A549 (cell line): ENCODE measurements around the gene PTPRN2. TPM values are rescaled to one million over a fixed set of nuclear protein-coding genes. Genes with fewer than 3 reads are reported as not detected.

Experiments
- ATAC-seq, 2 experiments: fragments of 200-7000 bp in 1 of 2; fragments of >200 bp in 1 of 2; cut with Nextera tagmentation in 1 of 2; cut with Tn5 transposase in 1 of 2; 3 replicates each; pipeline versions ENCODE4 v1.8.0 to v1.9.1; 2018 to 2020; ENCODE audit warnings: mild to moderate bottlenecking in 1 of 2, moderate library complexity in 1 of 2
- CTCF ChIA-PET: fragments of 300-600 bp; sonication (Branson Sonifier 250); formaldehyde crosslinking; extraction: SDS; loops from one replicate; lab custom pipeline; 2021; ENCODE audit warnings: antibody characterized with exemption, inconsistent platforms; lab: Yijun Ruan, JAX
- POLR2A ChIA-PET: fragments of 350-600 bp; formaldehyde crosslinking; extraction: SDS; loops from one replicate; lab custom pipeline; 2021; ENCODE audit warnings: antibody characterized with exemption, inconsistent platforms; lab: Yijun Ruan, JAX
- DNase-seq, 2 experiments: peaks; one replicate each; pipeline versions ENCODE4 v3.0.0 to v3.0.0-alpha.2; 2011 to 2016; ENCODE audit warnings: low read depth in 1 of 2, low spot score in 1 of 2
- FAIRE-seq: peaks from 2 replicates; lab custom pipeline; 2011; peaks lifted over from hg19 to GRCh38; lab: Jason Lieb, UNC
- H3K27ac ChIP-seq, 2 experiments: fragments of >200 bp; sonication (Bioruptor Twin); formaldehyde crosslinking; 3 replicates each; pipeline ENCODE4 v1.5.1; 2016 to 2017
- H3K4me1 ChIP-seq: fragments of >200 bp; sonication (Bioruptor Twin); formaldehyde crosslinking; 3 replicates; pipeline ENCODE4 v1.6.1; 2016
- H3K4me2 ChIP-seq: fragments of >200 bp; sonication (Bioruptor Twin); formaldehyde crosslinking; 3 replicates; pipeline ENCODE4 v1.6.1; 2016
- H3K4me3 ChIP-seq: fragments of >200 bp; sonication (Bioruptor Twin); formaldehyde crosslinking; 3 replicates; pipeline ENCODE4 v1.5.1; 2016
- H3K9me3 ChIP-seq: fragments of >200 bp; sonication (Bioruptor Twin); formaldehyde crosslinking; 3 replicates; pipeline ENCODE4 v1.6.1; 2016
- ATOH8 ChIP-seq: fragments of 250-450 bp; sonication (Bioruptor Pico); IDR thresholded peaks from 2 replicates; pipeline ENCODE4 v1.5.0; 2020; ENCODE audit warnings: low read depth, mild to moderate bottlenecking, moderate library complexity
- BHLHE40 ChIP-seq: IDR thresholded peaks from 2 replicates; pipeline ENCODE4 v1.6.1; 2012; ENCODE audit warnings: low read depth, low read length, inconsistent platforms
- CBX8 ChIP-seq: fragments of 200-600 bp; sonication (generic); IDR thresholded peaks from 2 replicates; pipeline ENCODE4 v1.6.1; 2016
- CHD2 ChIP-seq: fragments of 150-350 bp; IDR thresholded peaks from 2 replicates; pipeline ENCODE4 v1.6.1; 2014; ENCODE audit warnings: low read length; ENCODE audit not compliant: partially characterized antibody
- CHD4 ChIP-seq: fragments of 200-600 bp; sonication (generic); IDR thresholded peaks from 2 replicates; pipeline ENCODE4 v1.6.1; 2016; ENCODE audit warnings: antibody characterized with exemption, mild to moderate bottlenecking, borderline replicate concordance
- EHMT2 ChIP-seq: fragments of 200-600 bp; sonication (generic); IDR thresholded peaks from 2 replicates; pipeline ENCODE4 v1.6.1; 2016; ENCODE audit warnings: antibody characterized with exemption, low read depth, mild to moderate bottlenecking, moderate library complexity
- EP300 ChIP-seq, 2 experiments: fragments of >200 bp; sonication (Bioruptor Twin); formaldehyde crosslinking; IDR thresholded peaks; 2 replicates in 1 of 2; 3 replicates in 1 of 2; pipeline ENCODE4 v1.6.1; 2016 to 2017
- HES2 ChIP-seq: fragments of >200 bp; sonication (Bioruptor Twin); formaldehyde crosslinking; IDR thresholded peaks from 2 replicates; pipeline ENCODE4 v1.6.1; 2016
- HEYL ChIP-seq: fragments of 250-450 bp; sonication (Bioruptor Pico); IDR thresholded peaks from 2 replicates; pipeline ENCODE4 v1.8.0; 2021; ENCODE audit warnings: mild to moderate bottlenecking, moderate library complexity
- JUNB ChIP-seq: fragments of >200 bp; sonication (Bioruptor Twin); formaldehyde crosslinking; IDR thresholded peaks from 2 replicates; pipeline ENCODE4 v1.6.1; 2016
- KDM5A ChIP-seq: fragments of 200-600 bp; sonication (generic); IDR thresholded peaks from 2 replicates; pipeline ENCODE4 v1.6.1; 2016; ENCODE audit warnings: antibody characterized with exemption, mild to moderate bottlenecking
- NFE2L2 ChIP-seq: fragments of 150-350 bp; conservative IDR thresholded peaks from 2 replicates; pipeline ENCODE4 v1.6.1; 2014; ENCODE audit warnings: low read length
- NPAS2 ChIP-seq: fragments of 250-450 bp; sonication (Bioruptor Pico); IDR thresholded peaks from 2 replicates; pipeline ENCODE4 v1.8.0; 2022; ENCODE audit warnings: mild to moderate bottlenecking, moderate library complexity, borderline replicate concordance
- PBX3 ChIP-seq: IDR thresholded peaks from 2 replicates; pipeline ENCODE4 v1.6.1; 2012
- PHF8 ChIP-seq: fragments of 200-600 bp; sonication (generic); IDR thresholded peaks from 2 replicates; pipeline ENCODE4 v1.6.1; 2016; ENCODE audit warnings: low read depth, mild to moderate bottlenecking, antibody characterized with exemption, moderate library complexity, borderline replicate concordance
- POLR2A ChIP-seq: IDR thresholded peaks from 2 replicates; pipeline ENCODE4 v1.6.1; 2012; ENCODE audit warnings: mild to moderate bottlenecking, low read length
- POLR2AphosphoS2 ChIP-seq: conservative IDR thresholded peaks from 2 replicates; pipeline ENCODE4 v1.6.1; 2012; ENCODE audit warnings: low read length, improper control_type of control experiment, inconsistent platforms
- RFX5 ChIP-seq: fragments of 450-650 bp; IDR thresholded peaks from 2 replicates; pipeline ENCODE4 v1.7.1; 2014; ENCODE audit warnings: antibody characterized with exemption, mild to moderate bottlenecking, moderate library complexity
- WGBS: methylation state at CpG from one replicate; pipeline ENCODE4 v1.1.6; 2017; ENCODE audit errors: missing lambda C conversion rate; 5-methylcytosine and 5-hydroxymethylcytosine counted together
- polyA plus RNA-seq, 4 experiments: library from polyadenylated mRNA; depleted of rRNA in 3 of 4; stranded (reverse); fragments of >200 nt; fragmentation: RNase III in 1 of 4; extraction: RNeasy Plus Mini Kit Qiagen cat#74134 plus additional on column Dnase treatment in 1 of 4; gene quantifications; 2 replicates in 3 of 4; 3 replicates in 1 of 4; pipeline ENCODE4 v1.2.3, GENCODE V29; 2011 to 2017
- TF ChIP-seq, protein P1 (sequence below): fragments of 250-450 bp; sonication (Bioruptor Pico); IDR thresholded peaks from 2 replicates; pipeline ENCODE4 v1.5.0; 2021; ENCODE audit warnings: mild to moderate bottlenecking, moderate library complexity, borderline replicate concordance
- TF ChIP-seq, protein P2 (sequence below): IDR thresholded peaks from 2 replicates; pipeline ENCODE4 v1.6.1; 2012
- TF ChIP-seq, protein P3 (sequence below): IDR thresholded peaks from 2 replicates; pipeline ENCODE4 v1.6.1; 2012; ENCODE audit warnings: low read depth, borderline replicate concordance
- TF ChIP-seq, protein P4 (sequence below): fragments of 450-650 bp; IDR thresholded peaks from 2 replicates; pipeline ENCODE4 v1.6.1; 2014; ENCODE audit warnings: antibody characterized with exemption
- TF ChIP-seq, protein P5 (sequence below): fragments of >200 bp; sonication (Bioruptor Twin); formaldehyde crosslinking; IDR thresholded peaks from 3 replicates; pipeline ENCODE4 v1.5.1; 2016

The PTPRN2 gene
- polyA plus RNA-seq, 2 of the 4 experiments (the other 2 are of a cell fraction): 0.41 to 1.2 TPM

DNA sequence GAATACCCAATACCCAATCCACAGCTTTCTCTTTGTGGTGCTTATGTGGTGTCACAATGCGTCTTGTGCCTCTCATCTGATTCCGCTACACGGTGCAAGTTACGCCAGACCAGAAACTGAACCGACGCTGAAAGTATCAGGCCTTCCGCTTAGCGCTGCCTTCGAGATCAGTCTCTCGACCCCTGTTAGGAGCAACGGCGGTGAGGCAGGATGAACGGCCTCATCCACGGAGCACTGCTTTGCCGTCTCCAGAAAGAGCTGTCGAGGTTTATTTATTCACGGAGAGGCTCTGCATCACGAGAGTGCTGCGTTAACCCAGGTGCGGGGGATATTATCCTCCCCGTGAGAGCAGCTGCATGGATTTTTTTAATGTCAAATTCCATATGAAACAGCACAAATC is 786.5 kb downstream of the PTPRN2 start:
- Histone ChIP-seq H3K9me3 (no peaks in the 10 kb centered on the region), H3K27ac (no peak overlapping the region), H3K4me1 (no peaks in the 10 kb centered on the region), H3K4me3 (no peak overlapping the region), H3K4me2 (no peak overlapping the region)
- DNase-seq (no peak), FAIRE-seq (no peak), ATAC-seq (no peak)
- CTCF ChIA-PET: no interaction called here
- WGBS: 77% methylated on average over 21 of the region's 21 CpGs
- no peak for TF ChIP-seq KDM5A
- TF ChIP-seq, protein P1, sequence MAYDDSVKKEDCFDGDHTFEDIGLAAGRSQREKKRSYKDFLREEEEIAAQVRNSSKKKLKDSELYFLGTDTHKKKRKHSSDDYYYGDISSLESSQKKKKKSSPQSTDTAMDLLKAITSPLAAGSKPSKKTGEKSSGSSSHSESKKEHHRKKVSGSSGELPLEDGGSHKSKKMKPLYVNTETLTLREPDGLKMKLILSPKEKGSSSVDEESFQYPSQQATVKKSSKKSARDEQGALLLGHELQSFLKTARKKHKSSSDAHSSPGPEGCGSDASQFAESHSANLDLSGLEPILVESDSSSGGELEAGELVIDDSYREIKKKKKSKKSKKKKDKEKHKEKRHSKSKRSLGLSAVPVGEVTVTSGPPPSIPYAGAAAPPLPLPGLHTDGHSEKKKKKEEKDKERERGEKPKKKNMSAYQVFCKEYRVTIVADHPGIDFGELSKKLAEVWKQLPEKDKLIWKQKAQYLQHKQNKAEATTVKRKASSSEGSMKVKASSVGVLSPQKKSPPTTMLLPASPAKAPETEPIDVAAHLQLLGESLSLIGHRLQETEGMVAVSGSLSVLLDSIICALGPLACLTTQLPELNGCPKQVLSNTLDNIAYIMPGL (CRISPR knock-in tag): no peak
- no peak for TF ChIP-seq NFE2L2
- TF ChIP-seq JUNB: no peak
- no peak for TF ChIP-seq EHMT2
- TF ChIP-seq PBX3: no peak
- TF ChIP-seq, protein P2, sequence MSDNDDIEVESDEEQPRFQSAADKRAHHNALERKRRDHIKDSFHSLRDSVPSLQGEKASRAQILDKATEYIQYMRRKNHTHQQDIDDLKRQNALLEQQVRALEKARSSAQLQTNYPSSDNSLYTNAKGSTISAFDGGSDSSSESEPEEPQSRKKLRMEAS: no peak
- TF ChIP-seq, protein P3, sequence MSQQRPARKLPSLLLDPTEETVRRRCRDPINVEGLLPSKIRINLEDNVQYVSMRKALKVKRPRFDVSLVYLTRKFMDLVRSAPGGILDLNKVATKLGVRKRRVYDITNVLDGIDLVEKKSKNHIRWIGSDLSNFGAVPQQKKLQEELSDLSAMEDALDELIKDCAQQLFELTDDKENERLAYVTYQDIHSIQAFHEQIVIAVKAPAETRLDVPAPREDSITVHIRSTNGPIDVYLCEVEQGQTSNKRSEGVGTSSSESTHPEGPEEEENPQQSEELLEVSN: no peak
- no peak for TF ChIP-seq RFX5
- TF ChIP-seq BHLHE40: no peak
- TF ChIP-seq, protein P4, sequence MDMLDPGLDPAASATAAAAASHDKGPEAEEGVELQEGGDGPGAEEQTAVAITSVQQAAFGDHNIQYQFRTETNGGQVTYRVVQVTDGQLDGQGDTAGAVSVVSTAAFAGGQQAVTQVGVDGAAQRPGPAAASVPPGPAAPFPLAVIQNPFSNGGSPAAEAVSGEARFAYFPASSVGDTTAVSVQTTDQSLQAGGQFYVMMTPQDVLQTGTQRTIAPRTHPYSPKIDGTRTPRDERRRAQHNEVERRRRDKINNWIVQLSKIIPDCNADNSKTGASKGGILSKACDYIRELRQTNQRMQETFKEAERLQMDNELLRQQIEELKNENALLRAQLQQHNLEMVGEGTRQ: no peak
- no peak for TF ChIP-seq POLR2AphosphoS2
- no peak for TF ChIP-seq HEYL
- no peak for TF ChIP-seq NPAS2 (CRISPR knock-in tag)
- no peak for TF ChIP-seq CBX8
- TF ChIP-seq POLR2A: no peak
- TF ChIP-seq CHD4: no peak
- TF ChIP-seq EP300 (IDR thresholded peaks at IDR 0.05): no peak
- TF ChIP-seq PHF8: no peak
- no peak for TF ChIP-seq ATOH8 (CRISPR knock-in tag)
- POLR2A ChIA-PET: no interaction called here

- POLR2A ChIA-PET: no interaction called here
- no peak for DNase-seq
- 72% methylated on average over 15 of the region's 15 CpGs for WGBS
Measured at GRCh38 chr7:157800281-157800680, 787.3 kb downstream of the PTPRN2 start.

More at GRCh38 chr7:157800281-157800680, 787.3 kb downstream of the PTPRN2 start:
- FAIRE-seq: no peak
- Histone ChIP-seq H3K27ac (no peak overlapping the region), H3K9me3 (no peaks in the 10 kb centered on the region), H3K4me1 (no peaks in the 10 kb centered on the region), H3K4me3 (no peak overlapping the region), H3K4me2 (no peak overlapping the region)
- TF ChIP-seq, protein P5, sequence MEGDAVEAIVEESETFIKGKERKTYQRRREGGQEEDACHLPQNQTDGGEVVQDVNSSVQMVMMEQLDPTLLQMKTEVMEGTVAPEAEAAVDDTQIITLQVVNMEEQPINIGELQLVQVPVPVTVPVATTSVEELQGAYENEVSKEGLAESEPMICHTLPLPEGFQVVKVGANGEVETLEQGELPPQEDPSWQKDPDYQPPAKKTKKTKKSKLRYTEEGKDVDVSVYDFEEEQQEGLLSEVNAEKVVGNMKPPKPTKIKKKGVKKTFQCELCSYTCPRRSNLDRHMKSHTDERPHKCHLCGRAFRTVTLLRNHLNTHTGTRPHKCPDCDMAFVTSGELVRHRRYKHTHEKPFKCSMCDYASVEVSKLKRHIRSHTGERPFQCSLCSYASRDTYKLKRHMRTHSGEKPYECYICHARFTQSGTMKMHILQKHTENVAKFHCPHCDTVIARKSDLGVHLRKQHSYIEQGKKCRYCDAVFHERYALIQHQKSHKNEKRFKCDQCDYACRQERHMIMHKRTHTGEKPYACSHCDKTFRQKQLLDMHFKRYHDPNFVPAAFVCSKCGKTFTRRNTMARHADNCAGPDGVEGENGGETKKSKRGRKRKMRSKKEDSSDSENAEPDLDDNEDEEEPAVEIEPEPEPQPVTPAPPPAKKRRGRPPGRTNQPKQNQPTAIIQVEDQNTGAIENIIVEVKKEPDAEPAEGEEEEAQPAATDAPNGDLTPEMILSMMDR: no peak
- TF ChIP-seq KDM5A: no peak
- TF ChIP-seq PBX3: no peak
- TF ChIP-seq HES2: no peak
- no peak for TF ChIP-seq CHD2
- CTCF ChIA-PET: no interaction called here
- no peak for ATAC-seq
